Measurements from ENCODE around the gene CHSY1. TPM values are rescaled to one million over a fixed set of nuclear protein-coding genes. Genes with fewer than 3 reads are reported as not detected.

Gene CHSY1
- total RNA-seq, 5 donors from 2014 or later (not counting 1 experiment from before 2014, with no cell fraction given), result 10.8 to 17.7 (median 14.8) TPM

- Histone ChIP-seq H3K4me1 (ENCODE audit: control insufficient read depth in 1 of 2, extremely low read depth in 1 of 2, insufficient read depth in 2 of 2, low read length in 2 of 2) (peaks cover 3 to 14% of the 10 kb centered on the region in 2 experiments), H3K36me3 (ENCODE audit: control insufficient read depth in 2 of 2, extremely low read depth in 1 of 2, insufficient read depth in 1 of 2, low read length in 1 of 2) (peaks cover 5 to 57% of the 10 kb centered on the region in 2 donors), H3K9me3 (no peaks in the 10 kb centered on the region), H3K27me3 (replicated peaks in 1 of 2; ENCODE audit: control insufficient read depth in 2 of 2, extremely low read depth in 1 of 2, insufficient read depth in 2 of 2, low read length in 1 of 2) (no peaks in the 10 kb centered on the region), H3K4me3 (ENCODE audit: control insufficient read depth in 1 of 2, extremely low read depth in 1 of 2, low read length in 1 of 2) (no peak overlapping the region), H3K27ac (ENCODE audit: low read length) (no peak overlapping the region)
- Mint-ChIP-seq H3K9me3 (no peaks in the 10 kb centered on the region), H3K36me3 (peaks cover 44% of the 10 kb centered on the region), H3K27ac (no peak overlapping the region), H3K4me3 (no peak overlapping the region), H3K27me3 (no peaks in the 10 kb centered on the region), H3K4me1 (peaks cover 9 to 25% (median 20%) of the 10 kb centered on the region in 3 donors)
- 96% methylated on average over 4 of the region's 9 CpGs for WGBS (ENCODE audit: insufficient coverage)
- ATAC-seq (replicated peaks in 1 of 4) (no peak), DNase-seq (no peak)
- ChIA-PET POLR2A (interaction anchor here in 1 of 2 donors (0.6 kb wide), 1 partner anchor 21 kb away, joined by 3 read pairs; no protein-coding TSS in a partner anchor), CTCF (interaction anchor here (0.5 to 1.2 kb wide), 2 partner anchors 16 to 30 kb away, joined by 3 read pairs; no protein-coding TSS in a partner anchor)
These were observed 20.7 kb upstream of the CHSY1 start for GRCh38 chr15:101272584-101272983.

DNA sequence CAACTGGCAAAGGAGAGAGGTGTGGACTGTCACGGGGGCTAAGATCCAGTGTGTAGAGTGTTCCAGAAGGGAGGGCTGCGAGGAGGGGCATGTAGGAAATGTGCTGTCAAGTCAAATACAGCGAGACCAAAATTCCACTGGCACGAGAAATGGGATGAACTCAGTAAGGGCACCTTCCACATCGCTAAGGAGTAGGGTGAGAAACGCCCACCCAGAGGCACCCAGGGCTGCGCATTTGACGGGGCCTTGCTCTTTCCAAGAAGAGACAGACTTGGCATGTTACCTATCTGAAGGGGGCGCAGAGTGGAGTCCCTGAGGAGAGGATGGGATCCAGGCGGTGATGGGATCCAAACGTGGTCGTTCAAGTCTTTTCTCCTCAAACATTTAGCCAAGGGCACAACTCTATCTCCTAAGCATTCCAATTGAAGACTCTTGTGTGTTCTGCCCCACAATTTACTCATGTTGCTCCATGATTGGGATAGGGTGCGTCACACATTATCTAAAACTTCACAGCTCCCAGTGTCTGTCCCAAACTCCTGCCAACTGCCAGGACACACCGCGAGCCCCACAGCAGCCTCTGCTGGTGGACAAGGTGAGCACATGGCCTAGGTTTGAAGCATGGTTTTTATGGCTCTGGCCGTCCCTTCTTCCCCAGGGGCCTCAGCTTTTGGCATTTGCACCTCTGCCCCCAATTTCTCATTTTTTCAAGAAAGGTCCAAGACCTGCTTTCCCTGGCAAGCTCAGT is 17.8 kb upstream of the CHSY1 start:
- peaks cover 5 to 48% of the 10 kb centered on the region in 2 donors for H3K36me3 ChIP-seq (ENCODE audit: control insufficient read depth in 2 of 2, extremely low read depth in 1 of 2, insufficient read depth in 1 of 2, low read length in 1 of 2)
- no peak overlapping the region for H3K4me3 ChIP-seq (ENCODE audit: control insufficient read depth in 1 of 2, extremely low read depth in 1 of 2, low read length in 1 of 2)
- Mint-ChIP-seq H3K9me3 (no peaks in the 10 kb centered on the region), H3K27ac (no peak overlapping the region), H3K27me3 (no peaks in the 10 kb centered on the region), H3K36me3 (peaks cover 39% of the 10 kb centered on the region), H3K4me3 (no peak overlapping the region), H3K4me1 (peaks cover 0 to 4% (median 3%) of the 10 kb centered on the region in 3 donors)
- DNase-seq (peak in 1 of 35 experiments; percentile 61), ATAC-seq (replicated peaks in 1 of 4) (peak in 1 of 4 experiments; percentile 23)
- no peaks in the 10 kb centered on the region for H3K4me1 ChIP-seq (ENCODE audit: control insufficient read depth in 1 of 2, extremely low read depth in 1 of 2, insufficient read depth in 2 of 2, low read length in 2 of 2)
- no peaks in the 10 kb centered on the region for H3K9me3 ChIP-seq
- no peak overlapping the region for H3K27ac ChIP-seq (ENCODE audit: low read length)
- 97% methylated on average over 9 of the region's 16 CpGs for WGBS (ENCODE audit: insufficient coverage)
- CTCF ChIA-PET, result interaction anchor here (0.6 to 0.7 kb wide), 2 partner anchors 54 to 1005 kb away, joined by 3 read pairs; no protein-coding TSS in a partner anchor
- H3K27me3 ChIP-seq (replicated peaks in 1 of 2; ENCODE audit: control insufficient read depth in 2 of 2, extremely low read depth in 1 of 2, insufficient read depth in 2 of 2, low read length in 1 of 2), result no peaks in the 10 kb centered on the region
- POLR2A ChIA-PET, result interaction anchor here in 1 of 2 donors (0.7 kb wide), 1 partner anchor 24 kb away, joined by 4 read pairs; no protein-coding TSS in a partner anchor

DNA sequence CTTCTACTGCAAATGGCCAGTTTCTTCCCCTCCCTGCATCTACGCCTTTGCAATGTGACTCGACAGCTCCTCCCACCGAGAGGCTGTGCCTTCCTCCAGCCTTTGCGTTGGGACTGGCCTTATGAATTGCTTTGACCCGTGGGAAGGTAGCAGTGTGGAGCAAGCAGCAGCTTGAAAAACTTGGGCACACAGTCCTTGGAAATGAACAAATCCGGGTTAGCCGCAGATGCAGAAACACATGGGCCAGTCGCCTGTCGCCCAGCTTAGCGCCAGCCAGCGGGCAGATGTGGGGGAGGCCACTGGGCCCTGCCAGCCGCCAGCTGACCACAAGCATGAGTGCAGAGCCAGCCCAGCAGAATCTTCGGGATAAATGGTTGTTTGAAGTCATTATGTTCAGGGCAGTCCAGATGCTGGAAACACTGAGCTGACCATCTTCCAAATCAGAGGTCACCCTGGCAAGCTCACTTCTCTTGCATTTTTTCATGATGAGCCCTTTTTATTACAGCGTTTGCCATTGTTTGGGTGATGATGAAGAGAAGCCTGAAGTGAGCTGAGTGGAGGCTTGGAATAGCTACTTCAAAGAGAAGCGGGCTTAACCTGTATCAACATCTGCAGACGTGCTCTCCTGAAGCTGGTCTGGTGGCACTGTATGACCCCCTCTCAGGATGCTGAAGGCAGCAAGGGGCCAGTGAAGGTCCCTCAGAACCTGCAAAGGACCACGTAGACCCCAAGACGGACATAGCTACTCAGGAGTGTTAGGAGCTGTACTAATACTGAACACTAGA is 15.7 kb upstream of the CHSY1 start:
- POLR2A ChIA-PET, result interaction anchor here in 1 of 2 donors (0.6 kb wide), 1 partner anchor 23 kb away, joined by 3 read pairs; no protein-coding TSS in a partner anchor
- no peak overlapping the region for H3K27ac Mint-ChIP-seq

DNA sequence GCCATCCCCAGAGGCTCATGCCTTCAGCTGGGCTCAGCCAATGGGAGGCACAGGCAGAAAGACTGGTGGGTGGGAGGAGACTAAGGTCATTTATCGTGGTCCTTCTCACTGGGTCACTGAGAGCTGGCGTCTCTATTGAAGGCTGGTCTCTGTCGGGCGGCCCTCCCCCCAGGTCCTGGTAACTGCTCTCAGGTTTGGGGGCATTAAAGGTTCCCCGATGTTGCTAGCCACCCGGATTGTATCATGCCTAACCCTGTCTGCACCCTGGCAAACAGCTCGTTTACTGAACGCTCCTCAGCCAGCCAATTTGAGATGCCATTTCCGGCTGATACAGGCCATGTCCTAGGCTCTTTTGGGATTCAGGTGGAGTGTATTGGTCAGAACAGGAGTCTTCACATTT is 14.9 kb upstream of the CHSY1 start:
- H3K4me1 Mint-ChIP-seq, result no peaks in the 10 kb centered on the region
- Histone ChIP-seq H3K4me3 (ENCODE audit: control insufficient read depth in 1 of 2, extremely low read depth in 1 of 2, low read length in 1 of 2) (no peak overlapping the region), H3K9me3 (no peaks in the 10 kb centered on the region), H3K36me3 (ENCODE audit: control insufficient read depth in 2 of 2, extremely low read depth in 1 of 2, insufficient read depth in 1 of 2, low read length in 1 of 2) (peaks cover 0 to 20% of the 10 kb centered on the region in 2 donors), H3K27me3 (replicated peaks in 1 of 2; ENCODE audit: control insufficient read depth in 2 of 2, extremely low read depth in 1 of 2, insufficient read depth in 2 of 2, low read length in 1 of 2) (peaks cover 0 to 4% of the 10 kb centered on the region in 2 experiments), H3K27ac (ENCODE audit: low read length) (no peak overlapping the region), H3K4me1 (ENCODE audit: control insufficient read depth in 1 of 2, extremely low read depth in 1 of 2, insufficient read depth in 2 of 2, low read length in 2 of 2) (no peaks in the 10 kb centered on the region)
- peaks cover 13% of the 10 kb centered on the region for H3K36me3 Mint-ChIP-seq
- WGBS (ENCODE audit: insufficient coverage), result 89% methylated on average over 9 of the region's 9 CpGs
- H3K9me3 Mint-ChIP-seq, result no peaks in the 10 kb centered on the region
- no peak overlapping the region for H3K27ac Mint-ChIP-seq
- DNase-seq, result no peak
- ChIA-PET POLR2A (no interaction called here), CTCF (no interaction called here)
- no peak for ATAC-seq (replicated peaks in 1 of 4)
- H3K27me3 Mint-ChIP-seq, result no peaks in the 10 kb centered on the region
- no peak overlapping the region for H3K4me3 Mint-ChIP-seq

More for the DNA sequence above, 15.7 kb upstream of the CHSY1 start:
- no peak overlapping the region for H3K4me3 Mint-ChIP-seq
- 80% methylated on average over 14 of the region's 18 CpGs for WGBS (ENCODE audit: insufficient coverage)
- no peaks in the 10 kb centered on the region for H3K9me3 Mint-ChIP-seq
- Histone ChIP-seq H3K9me3 (no peaks in the 10 kb centered on the region), H3K27ac (ENCODE audit: low read length) (no peak overlapping the region), H3K27me3 (replicated peaks in 1 of 2; ENCODE audit: control insufficient read depth in 2 of 2, extremely low read depth in 1 of 2, insufficient read depth in 2 of 2, low read length in 1 of 2) (peaks cover 0 to 4% of the 10 kb centered on the region in 2 experiments), H3K4me1 (ENCODE audit: control insufficient read depth in 1 of 2, extremely low read depth in 1 of 2, insufficient read depth in 2 of 2, low read length in 2 of 2) (no peaks in the 10 kb centered on the region), H3K4me3 (ENCODE audit: control insufficient read depth in 1 of 2, extremely low read depth in 1 of 2, low read length in 1 of 2) (no peak overlapping the region), H3K36me3 (ENCODE audit: control insufficient read depth in 2 of 2, extremely low read depth in 1 of 2, insufficient read depth in 1 of 2, low read length in 1 of 2) (peaks cover 1 to 27% of the 10 kb centered on the region in 2 donors)
- ATAC-seq (replicated peaks in 1 of 4), result no peak
- H3K4me1 Mint-ChIP-seq, result no peaks in the 10 kb centered on the region
- no peaks in the 10 kb centered on the region for H3K27me3 Mint-ChIP-seq
- CTCF ChIA-PET, result interaction anchor here (0.9 to 1.3 kb wide), 2 partner anchors 9 to 10 kb away, joined by 3 to 8 read pairs; no protein-coding TSS in a partner anchor
- peaks cover 19% of the 10 kb centered on the region for H3K36me3 Mint-ChIP-seq
- DNase-seq, result no peak

GRCh38 chr15:101266034-101266433 is 14.2 kb upstream of the CHSY1 start:
- Mint-ChIP-seq H3K27me3 (no peaks in the 10 kb centered on the region), H3K27ac (no peak overlapping the region), H3K9me3 (no peaks in the 10 kb centered on the region), H3K4me3 (no peak overlapping the region), H3K4me1 (no peaks in the 10 kb centered on the region), H3K36me3 (peaks cover 6% of the 10 kb centered on the region)
- ATAC-seq (replicated peaks in 1 of 4), result no peak
- no peak for DNase-seq
- CTCF ChIA-PET, result no interaction called here
- no peaks in the 10 kb centered on the region for H3K9me3 ChIP-seq
- no peaks in the 10 kb centered on the region for H3K4me1 ChIP-seq (ENCODE audit: control insufficient read depth in 1 of 2, extremely low read depth in 1 of 2, insufficient read depth in 2 of 2, low read length in 2 of 2)
- peaks cover 0 to 4% of the 10 kb centered on the region in 2 experiments for H3K27me3 ChIP-seq (replicated peaks in 1 of 2; ENCODE audit: control insufficient read depth in 2 of 2, extremely low read depth in 1 of 2, insufficient read depth in 2 of 2, low read length in 1 of 2)
- no peak overlapping the region for H3K4me3 ChIP-seq (ENCODE audit: control insufficient read depth in 1 of 2, extremely low read depth in 1 of 2, low read length in 1 of 2)
- peaks cover 0 to 12% of the 10 kb centered on the region in 2 donors for H3K36me3 ChIP-seq (ENCODE audit: control insufficient read depth in 2 of 2, extremely low read depth in 1 of 2, insufficient read depth in 1 of 2, low read length in 1 of 2)
- POLR2A ChIA-PET, result no interaction called here
- H3K27ac ChIP-seq (ENCODE audit: low read length), result no peak overlapping the region
- WGBS (ENCODE audit: insufficient coverage), result 84% methylated on average over 3 of the region's 3 CpGs

DNA sequence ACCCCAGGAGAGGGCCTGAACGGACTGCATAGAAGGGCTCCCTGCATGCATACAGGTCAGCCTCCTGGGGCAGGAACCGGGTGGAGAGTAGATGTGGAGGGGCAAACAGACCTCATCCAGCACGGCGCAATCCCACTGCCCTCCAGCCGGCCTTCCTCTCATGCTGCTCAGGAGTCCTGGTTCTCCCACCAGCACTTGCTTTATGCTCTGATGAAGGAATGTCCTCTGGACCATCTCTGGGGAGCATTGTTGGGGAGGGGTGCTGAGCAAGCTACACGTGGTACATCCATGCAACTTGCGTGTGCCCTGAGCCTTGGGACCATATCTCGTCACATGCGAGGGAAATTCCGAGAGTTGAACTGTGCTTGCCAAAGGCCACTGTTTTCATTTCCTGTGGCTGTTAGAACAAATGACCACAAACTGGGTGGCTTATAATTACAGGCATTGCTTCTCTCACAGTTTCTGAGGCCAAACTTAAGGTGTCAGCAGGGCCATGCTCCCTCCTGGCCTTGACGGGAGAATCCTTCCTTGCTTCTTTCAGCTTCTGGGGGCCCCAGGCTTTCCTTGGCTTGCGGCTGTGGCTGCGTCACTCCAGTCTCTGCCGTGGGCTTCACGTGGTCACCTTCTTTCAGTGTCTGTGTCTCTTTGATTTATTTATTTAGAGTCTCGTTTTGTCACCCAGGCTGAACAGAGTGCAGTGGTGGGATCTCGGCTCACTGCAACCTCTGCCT is 13.2 kb upstream of the CHSY1 start:
- H3K9me3 Mint-ChIP-seq, result no peaks in the 10 kb centered on the region
- H3K9me3 ChIP-seq, result no peaks in the 10 kb centered on the region
- WGBS (ENCODE audit: insufficient coverage), result 86% methylated on average over 13 of the region's 17 CpGs
- peaks cover 0 to 4% of the 10 kb centered on the region in 2 donors for H3K36me3 ChIP-seq (ENCODE audit: control insufficient read depth in 2 of 2, extremely low read depth in 1 of 2, insufficient read depth in 1 of 2, low read length in 1 of 2)
- peaks cover 2% of the 10 kb centered on the region for H3K36me3 Mint-ChIP-seq
- H3K4me3 ChIP-seq (ENCODE audit: control insufficient read depth in 1 of 2, extremely low read depth in 1 of 2, low read length in 1 of 2), result no peak overlapping the region
- H3K27ac Mint-ChIP-seq, result no peak overlapping the region
- DNase-seq (no peak), ATAC-seq (replicated peaks in 1 of 4) (no peak)
- no peaks in the 10 kb centered on the region for H3K4me1 Mint-ChIP-seq
- H3K27me3 Mint-ChIP-seq, result peaks cover 0 to 2% of the 10 kb centered on the region in 2 donors
- ChIA-PET CTCF (no interaction called here), POLR2A (no interaction called here)
- H3K4me1 ChIP-seq (ENCODE audit: control insufficient read depth in 1 of 2, extremely low read depth in 1 of 2, insufficient read depth in 2 of 2, low read length in 2 of 2), result no peaks in the 10 kb centered on the region
- peaks cover 0 to 10% of the 10 kb centered on the region in 2 experiments for H3K27me3 ChIP-seq (replicated peaks in 1 of 2; ENCODE audit: control insufficient read depth in 2 of 2, extremely low read depth in 1 of 2, insufficient read depth in 2 of 2, low read length in 1 of 2)
- no peak overlapping the region for H3K4me3 Mint-ChIP-seq
- no peak overlapping the region for H3K27ac ChIP-seq (ENCODE audit: low read length)
